Subcutaneous abdominal adipose tissue (tissue), 5 donors: ENCODE results near the gene TBX2.

Experiments used
- H3K27ac ChIP-seq: one replicate; pipeline ENCODE4 v1.7.0; 2013; ENCODE audit warnings: low read depth, mild to moderate bottlenecking, inconsistent platforms, low read length, moderate library complexity
- H3K27me3 ChIP-seq, 5 donors: one replicate each; pipeline ENCODE4 v1.7.0; 2013; ENCODE audit warnings: low read length in 5 of 5, inconsistent platforms in 1 of 5; ENCODE audit not compliant: control insufficient read depth in 5 of 5, insufficient read depth in 4 of 5
- H3K36me3 ChIP-seq, 5 donors: one replicate each; pipeline ENCODE4 v1.7.0; 2013; ENCODE audit warnings: low read length in 5 of 5; ENCODE audit not compliant: control insufficient read depth in 5 of 5, insufficient read depth in 5 of 5
- H3K4me1 ChIP-seq, 5 donors: one replicate each; pipeline ENCODE4 v1.7.0; 2013; ENCODE audit warnings: low read length in 5 of 5, mild to moderate bottlenecking in 3 of 5, moderate library complexity in 1 of 5; ENCODE audit not compliant: control insufficient read depth in 5 of 5, insufficient read depth in 5 of 5
- H3K4me3 ChIP-seq, 5 donors: one replicate each; pipeline ENCODE4 v1.7.0; 2013; ENCODE audit warnings: low read length in 5 of 5, low read depth in 1 of 5
- H3K9ac ChIP-seq, 5 donors: one replicate each; pipeline ENCODE4 v1.7.0; 2013; ENCODE audit warnings: low read length in 5 of 5, mild to moderate bottlenecking in 4 of 5, moderate library complexity in 3 of 5
- H3K9me3 ChIP-seq, 5 donors: one replicate each; pipeline ENCODE4 v1.7.0; 2013; ENCODE audit warnings: low read length in 5 of 5; ENCODE audit not compliant: control insufficient read depth in 5 of 5
- donor health status: healthy.
- donor health status: healthy.
- donor health status: healthy.
- donor health status: healthy.
- donor health status: healthy.

TBX2 gene

GRCh38 chr17:61408151-61409041 lies 8.8 kb downstream of the TBX2 start:
- Histone ChIP-seq H3K4me1 (peaks cover 5 to 84% (median 68%) of the 10 kb centered on the region in 5 donors), H3K36me3 (peaks cover 0 to 9% (median 5%) of the 10 kb centered on the region in 5 donors), H3K9me3 (no peaks in the 10 kb centered on the region), H3K4me3 (peak overlapping the region in 3 of 5 donors; percentile 65 to 78 (median 72)), H3K9ac (peak overlapping the region in 2 of 5 donors; percentile 48 to 52), H3K27me3 (peaks cover 0 to 46% (median 31%) of the 10 kb centered on the region in 5 donors), H3K27ac (no peak overlapping the region)

- Histone ChIP-seq H3K4me1 (peaks cover 5 to 82% (median 67%) of the 10 kb centered on the region in 5 donors), H3K27ac (peak overlapping the region; percentile 37)
These were observed 9.9 kb downstream of the TBX2 start for GRCh38 chr17:61409301-61410112.

GRCh38 chr17:61410141-61411010 lies 10.7 kb downstream of the TBX2 start:
- Histone ChIP-seq H3K4me3 (peak overlapping the region; percentile 49 to 79 (median 61)), H3K27ac (no peak overlapping the region), H3K9me3 (no peaks in the 10 kb centered on the region), H3K9ac (peak overlapping the region in 3 of 5 donors; percentile 40 to 64 (median 41)), H3K27me3 (peaks cover 0 to 27% (median 15%) of the 10 kb centered on the region in 5 donors), H3K36me3 (peaks cover 0 to 5% (median 4%) of the 10 kb centered on the region in 5 donors), H3K4me1 (peaks cover 5 to 78% (median 65%) of the 10 kb centered on the region in 5 donors)

More at GRCh38 chr17:61409301-61410112, 9.9 kb downstream of the TBX2 start:
- peak overlapping the region; percentile 61 to 79 (median 71) for H3K4me3 ChIP-seq
- peak overlapping the region in 3 of 5 donors; percentile 40 to 64 (median 52) for H3K9ac ChIP-seq
- peaks cover 0 to 35% (median 20%) of the 10 kb centered on the region in 5 donors for H3K27me3 ChIP-seq
- H3K9me3 ChIP-seq = no peaks in the 10 kb centered on the region
- peaks cover 0 to 7% (median 5%) of the 10 kb centered on the region in 5 donors for H3K36me3 ChIP-seq

- peaks cover 5 to 73% (median 65%) of the 10 kb centered on the region in 5 donors for H3K4me1 ChIP-seq
- H3K4me3 ChIP-seq = peak overlapping the region in 4 of 5 donors; percentile 67 to 79 (median 72)
- peaks cover 0 to 4% (median 0%) of the 10 kb centered on the region in 5 donors for H3K36me3 ChIP-seq
- peak overlapping the region; percentile 79 for H3K27ac ChIP-seq
- H3K9me3 ChIP-seq = no peaks in the 10 kb centered on the region
- peak overlapping the region in 4 of 5 donors; percentile 60 to 89 (median 79) for H3K9ac ChIP-seq
- peaks cover 0 to 22% (median 10%) of the 10 kb centered on the region in 5 donors for H3K27me3 ChIP-seq
These were observed 11.3 kb downstream of the TBX2 start for GRCh38 chr17:61411011-61411260.

- H3K9me3 ChIP-seq = no peaks in the 10 kb centered on the region
- peaks cover 0 to 17% (median 7%) of the 10 kb centered on the region in 5 donors for H3K27me3 ChIP-seq
- H3K9ac ChIP-seq = peak overlapping the region in 4 of 5 donors; percentile 63 to 89 (median 79)
- no peaks in the 10 kb centered on the region for H3K36me3 ChIP-seq
- peaks cover 5 to 79% (median 71%) of the 10 kb centered on the region in 5 donors for H3K4me1 ChIP-seq
- peak overlapping the region in 4 of 5 donors; percentile 67 to 79 (median 72) for H3K4me3 ChIP-seq
- H3K27ac ChIP-seq = peak overlapping the region; percentile 79
These were observed 11.9 kb downstream of the TBX2 start for GRCh38 chr17:61411261-61412142.

GRCh38 chr17:61412143-61412859 lies 12.7 kb downstream of the TBX2 start:
- no peaks in the 10 kb centered on the region for H3K36me3 ChIP-seq
- H3K27me3 ChIP-seq = peaks cover 0 to 17% (median 7%) of the 10 kb centered on the region in 5 donors
- H3K27ac ChIP-seq = peak overlapping the region; percentile 79

GRCh38 chr17:61412860-61413660 lies 13.4 kb downstream of the TBX2 start:
- H3K9ac ChIP-seq = peak overlapping the region; percentile 21 to 89 (median 77)
- peaks cover 0 to 79% (median 73%) of the 10 kb centered on the region in 5 donors for H3K4me1 ChIP-seq
- H3K27me3 ChIP-seq = peaks cover 0 to 14% (median 4%) of the 10 kb centered on the region in 5 donors
- peak overlapping the region; percentile 64 to 79 (median 71) for H3K4me3 ChIP-seq
- H3K9me3 ChIP-seq = no peaks in the 10 kb centered on the region
- peak overlapping the region; percentile 79 for H3K27ac ChIP-seq
- no peaks in the 10 kb centered on the region for H3K36me3 ChIP-seq

More at GRCh38 chr17:61412143-61412859, 12.7 kb downstream of the TBX2 start:
- H3K4me3 ChIP-seq = peak overlapping the region in 4 of 5 donors; percentile 67 to 79 (median 72)
- H3K4me1 ChIP-seq = peaks cover 3 to 82% (median 77%) of the 10 kb centered on the region in 5 donors
- H3K9ac ChIP-seq = peak overlapping the region in 4 of 5 donors; percentile 63 to 89 (median 79)
- H3K9me3 ChIP-seq = no peaks in the 10 kb centered on the region
